ENCODE data around the gene MDM4.

MDM4 gene, protein sequence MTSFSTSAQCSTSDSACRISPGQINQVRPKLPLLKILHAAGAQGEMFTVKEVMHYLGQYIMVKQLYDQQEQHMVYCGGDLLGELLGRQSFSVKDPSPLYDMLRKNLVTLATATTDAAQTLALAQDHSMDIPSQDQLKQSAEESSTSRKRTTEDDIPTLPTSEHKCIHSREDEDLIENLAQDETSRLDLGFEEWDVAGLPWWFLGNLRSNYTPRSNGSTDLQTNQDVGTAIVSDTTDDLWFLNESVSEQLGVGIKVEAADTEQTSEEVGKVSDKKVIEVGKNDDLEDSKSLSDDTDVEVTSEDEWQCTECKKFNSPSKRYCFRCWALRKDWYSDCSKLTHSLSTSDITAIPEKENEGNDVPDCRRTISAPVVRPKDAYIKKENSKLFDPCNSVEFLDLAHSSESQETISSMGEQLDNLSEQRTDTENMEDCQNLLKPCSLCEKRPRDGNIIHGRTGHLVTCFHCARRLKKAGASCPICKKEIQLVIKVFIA

DNA sequence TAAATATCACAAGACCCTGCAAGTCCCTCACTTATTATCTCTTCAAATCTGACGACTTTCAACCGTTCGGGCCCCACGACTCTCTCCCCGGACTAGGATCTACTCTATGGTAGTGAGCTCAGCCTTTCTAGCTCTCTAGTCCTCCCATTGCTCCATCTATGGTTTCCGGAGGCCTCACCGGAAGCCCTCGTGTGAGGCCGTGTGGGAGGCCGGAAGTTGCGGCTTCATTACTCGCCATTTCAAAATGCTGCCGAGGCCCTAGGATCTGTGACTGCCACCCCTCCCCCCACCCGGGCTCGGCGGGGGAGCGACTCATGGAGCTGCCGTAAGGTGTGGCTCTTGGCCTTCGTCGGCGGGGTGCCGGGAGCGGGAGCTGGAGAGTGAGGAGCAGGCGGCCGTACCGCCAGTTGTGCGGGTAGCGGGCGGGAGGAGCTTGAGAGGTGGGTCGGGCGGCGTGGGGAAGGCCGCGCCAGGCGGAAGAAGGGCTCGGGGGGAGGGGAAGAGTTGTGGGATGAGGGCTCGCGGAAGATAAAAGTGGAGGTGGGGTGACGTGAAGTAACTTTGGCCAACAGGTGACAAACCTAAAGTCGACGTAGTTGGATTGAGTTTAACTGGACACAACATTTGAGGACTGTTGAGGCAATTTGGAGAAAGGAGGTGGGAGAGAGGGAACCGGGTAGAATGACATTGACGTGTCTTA lies at the start of gene MDM4:
MDM4 (plus strand) TSS at position 227 of the 700 bp plus-strand sequence. CDS start 9,113 bp downstream, outside the sequence.
- in situ Hi-C loops (cut with MboI; ENCODE audit: low pct_unique_long_range_greater_than_20kb, low sequenced_read_pairs, unreplicated experiment) = no loop called here
- TF ChIP-seq, protein P1, sequence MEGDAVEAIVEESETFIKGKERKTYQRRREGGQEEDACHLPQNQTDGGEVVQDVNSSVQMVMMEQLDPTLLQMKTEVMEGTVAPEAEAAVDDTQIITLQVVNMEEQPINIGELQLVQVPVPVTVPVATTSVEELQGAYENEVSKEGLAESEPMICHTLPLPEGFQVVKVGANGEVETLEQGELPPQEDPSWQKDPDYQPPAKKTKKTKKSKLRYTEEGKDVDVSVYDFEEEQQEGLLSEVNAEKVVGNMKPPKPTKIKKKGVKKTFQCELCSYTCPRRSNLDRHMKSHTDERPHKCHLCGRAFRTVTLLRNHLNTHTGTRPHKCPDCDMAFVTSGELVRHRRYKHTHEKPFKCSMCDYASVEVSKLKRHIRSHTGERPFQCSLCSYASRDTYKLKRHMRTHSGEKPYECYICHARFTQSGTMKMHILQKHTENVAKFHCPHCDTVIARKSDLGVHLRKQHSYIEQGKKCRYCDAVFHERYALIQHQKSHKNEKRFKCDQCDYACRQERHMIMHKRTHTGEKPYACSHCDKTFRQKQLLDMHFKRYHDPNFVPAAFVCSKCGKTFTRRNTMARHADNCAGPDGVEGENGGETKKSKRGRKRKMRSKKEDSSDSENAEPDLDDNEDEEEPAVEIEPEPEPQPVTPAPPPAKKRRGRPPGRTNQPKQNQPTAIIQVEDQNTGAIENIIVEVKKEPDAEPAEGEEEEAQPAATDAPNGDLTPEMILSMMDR (IDR thresholded peaks at IDR 0.05; ENCODE audit: extremely low read depth, insufficient read depth, missing control alignments) = no peak
- peak; percentile 86 for DNase-seq (ENCODE audit: low spot score)

DNA sequence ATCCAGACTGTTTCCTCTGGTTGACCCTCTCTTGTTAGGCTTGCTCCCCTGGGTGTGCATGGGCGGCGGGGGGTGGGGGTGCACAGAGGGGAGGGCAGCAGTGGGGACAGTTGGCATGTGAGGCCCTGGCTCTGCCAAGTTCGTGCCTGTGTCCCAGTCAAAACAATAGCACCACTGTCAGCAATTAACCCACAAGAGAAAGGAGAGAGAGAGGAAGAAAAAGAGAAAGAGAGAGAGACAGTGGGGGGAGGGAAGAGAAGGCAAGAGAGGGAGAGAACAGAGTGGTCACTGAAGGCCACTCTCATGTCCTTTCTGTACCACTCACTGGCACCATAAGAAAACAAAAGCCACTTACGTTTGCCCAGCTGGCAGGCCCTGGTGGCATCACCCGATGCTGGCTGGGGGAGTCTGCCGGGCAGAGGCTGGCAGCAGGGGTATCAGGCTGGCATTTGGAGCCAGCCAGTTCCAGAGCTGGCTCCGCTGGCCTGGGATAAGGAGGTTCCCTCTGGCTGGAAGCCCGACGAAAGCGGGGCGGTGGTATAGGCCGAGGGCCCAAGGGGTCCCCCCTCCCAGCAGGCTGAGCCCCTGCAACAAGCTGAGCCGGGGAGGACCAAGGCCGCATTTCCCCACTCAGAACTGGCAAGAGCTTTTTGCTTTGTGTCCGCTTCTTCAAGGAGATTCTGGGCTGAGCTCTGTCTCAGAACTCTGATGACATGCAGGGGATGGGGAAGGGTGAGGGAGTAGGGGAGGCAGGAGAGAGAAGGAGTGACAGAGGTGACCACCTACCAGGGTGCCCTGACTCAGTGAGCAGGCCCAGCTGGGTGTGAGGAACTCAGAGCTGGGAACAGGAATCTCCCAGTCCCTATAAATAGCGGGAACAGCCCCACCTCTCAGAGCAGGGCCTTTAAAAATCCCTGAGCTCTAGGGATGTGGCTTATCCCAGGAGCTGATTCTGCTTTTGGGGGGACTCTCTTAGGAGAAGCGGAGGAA lies 49.5 kb upstream of the MDM4 start:
- no peak for DNase-seq (ENCODE audit: low spot score)
- TF ChIP-seq, protein P1 (IDR thresholded peaks at IDR 0.05; ENCODE audit: extremely low read depth, insufficient read depth, missing control alignments) = no peak
- in situ Hi-C loops (cut with MboI; ENCODE audit: low pct_unique_long_range_greater_than_20kb, low sequenced_read_pairs, unreplicated experiment) = no loop called here

DNA sequence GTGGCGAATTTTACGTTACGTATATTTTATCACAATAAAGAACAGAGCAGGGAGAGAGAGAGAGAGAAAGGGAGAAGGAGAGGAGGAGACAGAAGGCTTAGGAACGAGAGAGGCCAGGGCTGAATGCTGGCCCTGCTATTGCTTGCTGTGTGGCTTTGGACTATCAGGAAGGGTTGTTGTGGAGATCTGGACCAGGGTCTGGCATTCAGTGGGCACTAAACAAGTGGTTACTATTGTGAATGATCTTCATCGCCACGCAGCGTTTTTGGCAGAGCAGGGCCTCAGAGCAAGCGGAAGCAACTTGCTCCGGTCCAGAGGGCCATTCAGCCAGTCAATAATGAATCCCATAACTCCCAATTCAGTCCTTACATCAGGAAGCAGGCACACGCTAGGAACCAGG lies 48.0 kb upstream of the MDM4 start:
- no peak for DNase-seq (ENCODE audit: low spot score)
- in situ Hi-C loops (cut with MboI; ENCODE audit: low pct_unique_long_range_greater_than_20kb, low sequenced_read_pairs, unreplicated experiment) = no loop called here
- TF ChIP-seq, protein P1 (IDR thresholded peaks at IDR 0.05; ENCODE audit: extremely low read depth, insufficient read depth, missing control alignments) = no peak

DNA sequence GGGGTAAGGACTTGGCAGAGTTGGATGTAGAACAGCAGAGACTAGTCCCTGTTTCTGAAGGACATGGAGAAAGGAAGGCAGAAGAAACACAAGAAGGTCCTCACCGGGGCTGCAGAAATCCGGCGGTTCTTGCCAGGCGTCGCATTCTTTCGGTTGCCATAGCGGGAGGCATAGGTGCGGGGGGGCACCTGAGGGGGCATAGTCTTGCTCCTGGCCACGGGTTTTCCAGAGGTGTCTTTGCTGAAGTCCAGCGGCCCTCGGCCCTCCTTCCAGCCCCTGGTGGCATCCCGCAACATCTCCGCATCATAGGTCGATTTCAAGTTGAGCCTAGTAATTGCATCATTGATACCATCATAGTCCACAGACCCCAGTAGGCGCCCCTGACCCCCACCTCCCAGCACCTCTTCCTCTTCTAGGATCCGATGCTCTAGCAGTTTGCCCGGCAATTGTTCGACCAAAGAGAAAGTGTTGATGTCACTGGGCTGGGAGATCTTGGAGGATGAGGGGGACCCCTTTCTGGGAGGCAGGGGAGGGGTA lies 47.4 kb upstream of the MDM4 start:
- no peak for DNase-seq (ENCODE audit: low spot score)
- TF ChIP-seq, protein P1 (IDR thresholded peaks at IDR 0.05; ENCODE audit: extremely low read depth, insufficient read depth, missing control alignments) = no peak
- in situ Hi-C loops (cut with MboI; ENCODE audit: low pct_unique_long_range_greater_than_20kb, low sequenced_read_pairs, unreplicated experiment) = no loop called here

DNA sequence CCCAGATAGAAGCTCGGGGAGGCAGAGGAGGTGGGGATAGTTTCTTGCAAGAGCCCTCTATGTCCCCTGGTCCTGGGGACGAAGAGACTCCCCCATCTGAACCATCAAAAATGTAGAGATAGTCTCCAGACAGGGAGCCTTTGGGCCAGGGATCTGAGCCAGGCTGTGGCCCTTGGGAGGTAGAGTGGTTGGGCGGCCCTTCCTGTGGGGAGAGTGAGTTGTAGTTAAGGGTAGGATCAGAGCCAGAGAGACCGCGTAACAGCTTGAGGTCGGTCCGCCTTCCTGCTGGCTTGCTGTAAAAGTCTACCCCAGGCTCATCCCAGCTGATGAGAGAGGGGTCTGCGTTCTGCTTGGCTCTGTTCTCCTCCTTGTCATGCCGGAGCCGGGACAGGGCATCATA lies 46.9 kb upstream of the MDM4 start:
- no peak for DNase-seq (ENCODE audit: low spot score)
- in situ Hi-C loops (cut with MboI; ENCODE audit: low pct_unique_long_range_greater_than_20kb, low sequenced_read_pairs, unreplicated experiment) = no loop called here
- TF ChIP-seq, protein P1 (IDR thresholded peaks at IDR 0.05; ENCODE audit: extremely low read depth, insufficient read depth, missing control alignments) = no peak

Data from GM13977 (cell line).